OCI-M2 (cell line): Measurements from ENCODE around the gene ATP5ME.

Experiments used
- DNase-seq: peaks from one replicate; lab custom pipeline; 2025; ENCODE audit not compliant: unreplicated experiment; lab: John Stamatoyannopoulos, UW

ATP5ME gene

GRCh38 chr4:622996-623913 lies 50.8 kb downstream of the ATP5ME start:
- no peak for DNase-seq
